Measurements from ENCODE around the gene GPR156. TPM values are rescaled to one million over a fixed set of nuclear protein-coding genes. Genes with fewer than 3 reads are reported as not detected.

Gene GPR156
- total RNA-seq, 1 experiment from 2014 or later, result 0.61 TPM

- peaks cover 58% of the 10 kb centered on the region for H3K4me1 ChIP-seq (replicated peaks)
- no peaks in the 10 kb centered on the region for H3K9me3 ChIP-seq (replicated peaks)
- H3K27me3 ChIP-seq (replicated peaks), result no peaks in the 10 kb centered on the region
- H3K4me3 ChIP-seq, result no peak overlapping the region
- H3K36me3 ChIP-seq, result no peaks in the 10 kb centered on the region
- peak in 1 of 2 experiments; percentile 65 for DNase-seq (ENCODE audit: low read depth in 1 of 2, low spot score in 2 of 2)
- peak overlapping the region; percentile 26 for H3K27ac ChIP-seq
These were observed 111.9 kb downstream of the GPR156 start for GRCh38 chr3:120173056-120173675.

- H3K36me3 ChIP-seq, result no peaks in the 10 kb centered on the region
- no peak overlapping the region for H3K27ac ChIP-seq
- no peaks in the 10 kb centered on the region for H3K9me3 ChIP-seq (replicated peaks)
- no peak overlapping the region for H3K4me3 ChIP-seq
- no peak for DNase-seq (ENCODE audit: low read depth in 1 of 2, low spot score in 2 of 2)
- H3K27me3 ChIP-seq (replicated peaks), result no peaks in the 10 kb centered on the region
- H3K4me1 ChIP-seq (replicated peaks), result peaks cover 47% of the 10 kb centered on the region
These were observed 113.0 kb downstream of the GPR156 start for GRCh38 chr3:120172070-120172469.

GRCh38 chr3:120171134-120171873, 113.7 kb downstream of the GPR156 start:
- no peak overlapping the region for H3K4me3 ChIP-seq
- H3K27ac ChIP-seq, result no peak overlapping the region
- no peak for DNase-seq (ENCODE audit: low read depth in 1 of 2, low spot score in 2 of 2)
- no peaks in the 10 kb centered on the region for H3K27me3 ChIP-seq (replicated peaks)
- H3K4me1 ChIP-seq (replicated peaks), result peaks cover 39% of the 10 kb centered on the region
- no peaks in the 10 kb centered on the region for H3K9me3 ChIP-seq (replicated peaks)
- H3K36me3 ChIP-seq, result no peaks in the 10 kb centered on the region

GRCh38 chr3:120170223-120170622, 114.8 kb downstream of the GPR156 start:
- peak; percentile 47 to 68 for DNase-seq (ENCODE audit: low read depth in 1 of 2, low spot score in 2 of 2)

GRCh38 chr3:120169407-120169806, 115.6 kb downstream of the GPR156 start:
- Histone ChIP-seq H3K27me3 (replicated peaks) (no peaks in the 10 kb centered on the region), H3K4me3 (no peak overlapping the region), H3K27ac (no peak overlapping the region), H3K9me3 (replicated peaks) (no peaks in the 10 kb centered on the region), H3K36me3 (no peaks in the 10 kb centered on the region), H3K4me1 (replicated peaks) (peaks cover 33% of the 10 kb centered on the region)
- no peak for DNase-seq (ENCODE audit: low read depth in 1 of 2, low spot score in 2 of 2)

More at GRCh38 chr3:120170223-120170622, 114.8 kb downstream of the GPR156 start:
- H3K9me3 ChIP-seq (replicated peaks), result no peaks in the 10 kb centered on the region
- no peaks in the 10 kb centered on the region for H3K27me3 ChIP-seq (replicated peaks)
- no peaks in the 10 kb centered on the region for H3K36me3 ChIP-seq
- peaks cover 33% of the 10 kb centered on the region for H3K4me1 ChIP-seq (replicated peaks)
- H3K27ac ChIP-seq, result no peak overlapping the region
- H3K4me3 ChIP-seq, result no peak overlapping the region

- no peaks in the 10 kb centered on the region for H3K36me3 ChIP-seq
- no peak overlapping the region for H3K27ac ChIP-seq
- H3K9me3 ChIP-seq (replicated peaks), result no peaks in the 10 kb centered on the region
- no peaks in the 10 kb centered on the region for H3K27me3 ChIP-seq (replicated peaks)
- no peak overlapping the region for H3K4me3 ChIP-seq
- no peak for DNase-seq (ENCODE audit: low read depth in 1 of 2, low spot score in 2 of 2)
- H3K4me1 ChIP-seq (replicated peaks), result peaks cover 30% of the 10 kb centered on the region
These were observed 116.4 kb downstream of the GPR156 start for GRCh38 chr3:120168611-120169010.

- H3K27ac ChIP-seq, result no peak overlapping the region
- no peaks in the 10 kb centered on the region for H3K9me3 ChIP-seq (replicated peaks)
- H3K36me3 ChIP-seq, result no peaks in the 10 kb centered on the region
- H3K4me3 ChIP-seq, result no peak overlapping the region
- no peak for DNase-seq (ENCODE audit: low read depth in 1 of 2, low spot score in 2 of 2)
- peaks cover 26% of the 10 kb centered on the region for H3K4me1 ChIP-seq (replicated peaks)
- no peaks in the 10 kb centered on the region for H3K27me3 ChIP-seq (replicated peaks)
These were observed 117.0 kb downstream of the GPR156 start for GRCh38 chr3:120168038-120168437.

- Histone ChIP-seq H3K4me1 (replicated peaks) (peaks cover 25% of the 10 kb centered on the region), H3K4me3 (no peak overlapping the region), H3K36me3 (no peaks in the 10 kb centered on the region), H3K27me3 (replicated peaks) (no peaks in the 10 kb centered on the region), H3K9me3 (replicated peaks) (no peaks in the 10 kb centered on the region), H3K27ac (no peak overlapping the region)
- no peak for DNase-seq (ENCODE audit: low read depth in 1 of 2, low spot score in 2 of 2)
These were observed 117.5 kb downstream of the GPR156 start for GRCh38 chr3:120167488-120167887.

GRCh38 chr3:120163816-120164215, 121.2 kb downstream of the GPR156 start:
- Histone ChIP-seq H3K27me3 (replicated peaks) (no peaks in the 10 kb centered on the region), H3K4me3 (no peak overlapping the region), H3K36me3 (no peaks in the 10 kb centered on the region), H3K9me3 (replicated peaks) (no peaks in the 10 kb centered on the region), H3K27ac (no peak overlapping the region), H3K4me1 (replicated peaks) (peaks cover 42% of the 10 kb centered on the region)
- no peak for DNase-seq (ENCODE audit: low read depth in 1 of 2, low spot score in 2 of 2)

GRCh38 chr3:120163026-120163425, 122.0 kb downstream of the GPR156 start:
- H3K36me3 ChIP-seq, result no peaks in the 10 kb centered on the region
- H3K9me3 ChIP-seq (replicated peaks), result no peaks in the 10 kb centered on the region
- H3K27ac ChIP-seq, result no peak overlapping the region
- H3K4me1 ChIP-seq (replicated peaks), result peaks cover 50% of the 10 kb centered on the region
- no peak overlapping the region for H3K4me3 ChIP-seq
- no peak for DNase-seq (ENCODE audit: low read depth in 1 of 2, low spot score in 2 of 2)
- no peaks in the 10 kb centered on the region for H3K27me3 ChIP-seq (replicated peaks)

- peaks cover 57% of the 10 kb centered on the region for H3K4me1 ChIP-seq (replicated peaks)
- no peak overlapping the region for H3K4me3 ChIP-seq
- H3K27me3 ChIP-seq (replicated peaks), result no peaks in the 10 kb centered on the region
- H3K27ac ChIP-seq, result peak overlapping the region; percentile 6; the same call in 1 of the 2 replicates
- H3K9me3 ChIP-seq (replicated peaks), result no peaks in the 10 kb centered on the region
- no peaks in the 10 kb centered on the region for H3K36me3 ChIP-seq
- peak in 1 of 2 experiments; percentile 52 for DNase-seq (ENCODE audit: low read depth in 1 of 2, low spot score in 2 of 2)
These were observed 122.6 kb downstream of the GPR156 start for GRCh38 chr3:120162400-120162799.

GRCh38 chr3:120161902-120162301, 123.1 kb downstream of the GPR156 start:
- H3K27ac ChIP-seq, result peak overlapping the region; percentile 6; the same call in 1 of the 2 replicates
- no peak for DNase-seq (ENCODE audit: low read depth in 1 of 2, low spot score in 2 of 2)

GRCh38 chr3:120160050-120160449, 125.0 kb downstream of the GPR156 start:
- no peak overlapping the region for H3K4me3 ChIP-seq
- peaks cover 69% of the 10 kb centered on the region for H3K4me1 ChIP-seq (replicated peaks)
- no peaks in the 10 kb centered on the region for H3K36me3 ChIP-seq
- H3K9me3 ChIP-seq (replicated peaks), result peaks cover 12% of the 10 kb centered on the region
- H3K27ac ChIP-seq, result peak overlapping the region; percentile 31
- H3K27me3 ChIP-seq (replicated peaks), result no peaks in the 10 kb centered on the region
- DNase-seq (ENCODE audit: low read depth in 1 of 2, low spot score in 2 of 2), result peak; percentile 52 to 56

More at GRCh38 chr3:120161902-120162301, 123.1 kb downstream of the GPR156 start:
- no peaks in the 10 kb centered on the region for H3K9me3 ChIP-seq (replicated peaks)
- H3K4me1 ChIP-seq (replicated peaks), result peaks cover 61% of the 10 kb centered on the region
- no peaks in the 10 kb centered on the region for H3K27me3 ChIP-seq (replicated peaks)
- no peak overlapping the region for H3K4me3 ChIP-seq
- H3K36me3 ChIP-seq, result no peaks in the 10 kb centered on the region

- H3K4me3 ChIP-seq, result no peak overlapping the region
- H3K36me3 ChIP-seq, result no peaks in the 10 kb centered on the region
- no peaks in the 10 kb centered on the region for H3K27me3 ChIP-seq (replicated peaks)
- peaks cover 25% of the 10 kb centered on the region for H3K9me3 ChIP-seq (replicated peaks)
- DNase-seq (ENCODE audit: low read depth in 1 of 2, low spot score in 2 of 2), result peak; percentile 37 to 49
- H3K27ac ChIP-seq, result peak overlapping the region; percentile 78
- peaks cover 74% of the 10 kb centered on the region for H3K4me1 ChIP-seq (replicated peaks)
These were observed 127.3 kb downstream of the GPR156 start for GRCh38 chr3:120157681-120158080.

Data from SJSA1 (cell line).